ENCODE measurements around the gene GPR27. TPM values are rescaled to one million over a fixed set of nuclear protein-coding genes. Genes with fewer than 3 reads are reported as not detected.

The GPR27 gene, protein sequence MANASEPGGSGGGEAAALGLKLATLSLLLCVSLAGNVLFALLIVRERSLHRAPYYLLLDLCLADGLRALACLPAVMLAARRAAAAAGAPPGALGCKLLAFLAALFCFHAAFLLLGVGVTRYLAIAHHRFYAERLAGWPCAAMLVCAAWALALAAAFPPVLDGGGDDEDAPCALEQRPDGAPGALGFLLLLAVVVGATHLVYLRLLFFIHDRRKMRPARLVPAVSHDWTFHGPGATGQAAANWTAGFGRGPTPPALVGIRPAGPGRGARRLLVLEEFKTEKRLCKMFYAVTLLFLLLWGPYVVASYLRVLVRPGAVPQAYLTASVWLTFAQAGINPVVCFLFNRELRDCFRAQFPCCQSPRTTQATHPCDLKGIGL
- not detected in 2 replicates for total RNA-seq
- not detected for polyA plus RNA-seq (2012)

GRCh38 chr3:71753701-71754609 lies at the start of gene GPR27:
TSS of gene GPR27 (plus strand) at chr3:71753855. CDS start at chr3:71754050, 195 bp downstream.
- DNase-seq (ENCODE audit: low read depth): peak; percentile 2

DNA sequence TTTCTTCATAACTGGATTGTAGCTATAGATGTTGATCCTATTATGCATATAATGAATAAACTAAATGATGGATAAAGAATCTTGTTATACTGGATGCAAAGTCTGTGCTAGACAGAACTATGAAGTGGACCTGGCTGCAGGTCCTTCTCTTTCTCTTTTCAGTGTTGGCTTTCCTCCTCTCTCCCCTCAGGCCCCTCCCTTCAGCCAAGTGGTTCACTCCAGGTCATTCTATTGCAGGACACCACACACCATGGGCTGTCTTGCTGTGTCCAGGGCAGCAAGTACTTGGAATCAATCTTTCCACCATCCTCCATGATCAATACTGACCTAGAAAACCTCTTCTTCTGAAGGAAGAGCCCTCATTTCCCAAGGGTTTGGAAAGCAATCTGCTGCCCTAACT lies 48.7 kb upstream of the GPR27 start:
- no peak for DNase-seq (ENCODE audit: low read depth)

GRCh38 chr3:71705681-71706080 lies 48.0 kb upstream of the GPR27 start:
- no peak for DNase-seq (ENCODE audit: low read depth)

GRCh38 chr3:71707595-71707994 lies 46.1 kb upstream of the GPR27 start:
- DNase-seq (ENCODE audit: low read depth): no peak

DNA sequence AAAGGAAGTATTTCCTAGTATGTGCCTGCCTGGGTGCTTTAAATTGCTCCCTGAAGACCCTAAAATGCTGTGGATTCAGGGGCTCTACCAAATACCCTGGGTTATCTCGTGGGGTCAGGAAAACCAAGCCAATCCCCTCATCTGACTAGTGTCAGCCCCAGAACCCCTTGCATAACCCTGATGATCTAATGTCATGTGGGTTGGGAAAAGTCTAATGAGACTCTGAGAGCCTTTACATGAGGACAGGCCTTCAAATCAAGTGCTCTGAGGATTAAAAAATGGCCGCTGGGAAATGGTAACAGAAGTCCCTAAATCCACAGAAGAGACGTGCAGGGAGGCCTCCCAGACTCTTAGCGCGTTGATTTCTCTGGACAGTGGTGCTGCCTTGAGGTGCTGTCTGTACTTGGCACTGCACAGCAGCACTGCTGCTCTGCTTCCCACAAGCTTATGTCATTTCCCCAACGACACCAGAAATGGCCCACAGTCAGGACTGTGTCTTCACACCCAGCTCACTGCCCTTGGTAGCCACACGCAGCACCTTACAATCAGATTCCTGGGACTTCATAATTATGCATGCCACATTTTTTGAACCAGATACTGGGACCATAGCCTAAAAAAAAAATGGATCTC lies 45.1 kb upstream of the GPR27 start:
- no peak for DNase-seq (ENCODE audit: low read depth)

DNA sequence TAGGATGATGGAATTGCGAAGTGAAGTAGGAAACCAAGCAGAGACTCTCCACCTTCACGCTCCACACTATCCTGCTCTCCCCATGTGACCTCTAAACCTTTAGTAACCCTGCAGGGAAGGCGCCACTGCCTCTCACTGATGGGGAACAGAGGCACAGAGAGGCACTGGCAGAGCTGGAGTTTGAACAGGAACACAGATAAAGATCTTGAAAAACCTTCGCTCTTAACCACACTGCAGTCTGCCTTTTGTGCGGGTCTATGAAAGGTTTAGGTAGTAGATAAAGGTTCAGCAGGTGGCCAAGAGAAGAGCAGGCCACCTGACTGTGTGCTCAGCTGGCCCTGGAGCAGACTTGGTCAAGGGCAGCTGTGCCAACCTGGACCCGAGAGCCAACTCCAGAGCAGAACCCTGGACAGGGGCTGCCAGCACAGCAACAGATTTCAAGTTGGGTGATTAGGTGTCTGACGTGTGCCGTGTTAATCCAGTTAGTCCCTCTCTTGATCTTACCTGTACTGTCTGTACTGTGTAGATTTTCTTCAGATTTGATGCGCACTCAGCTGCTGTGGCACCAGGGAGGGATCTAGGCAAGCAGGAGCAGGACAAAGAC lies 43.6 kb upstream of the GPR27 start:
- DNase-seq (ENCODE audit: low read depth): no peak

DNA sequence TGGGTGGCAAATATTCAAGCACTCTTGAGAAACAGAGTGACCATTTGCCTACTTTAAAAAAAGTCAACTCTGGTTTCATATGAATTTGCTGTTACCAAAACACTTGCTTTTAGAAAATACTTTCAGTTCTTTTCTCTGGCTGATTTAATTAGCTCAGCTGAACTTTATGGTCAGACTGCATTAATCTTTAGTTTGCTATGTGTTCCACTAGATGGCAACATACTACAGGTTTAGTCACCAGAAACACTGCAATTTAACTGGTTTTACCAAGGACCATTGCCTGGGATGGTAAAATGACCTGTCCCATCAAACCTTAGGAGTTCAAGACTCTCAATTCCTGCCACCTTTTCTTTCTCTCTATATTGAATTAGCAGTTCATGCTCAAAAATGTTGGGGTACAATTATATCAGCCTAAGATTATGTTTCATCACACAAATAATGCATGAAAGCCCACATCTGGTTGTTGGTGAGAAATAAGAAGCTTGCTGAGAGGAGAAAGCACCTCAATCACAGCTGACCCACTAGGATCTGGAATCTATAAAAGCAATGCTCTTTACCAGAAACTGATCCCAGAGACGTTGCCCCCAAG lies 42.7 kb upstream of the GPR27 start:
- DNase-seq (ENCODE audit: low read depth): peak; percentile 49

DNA sequence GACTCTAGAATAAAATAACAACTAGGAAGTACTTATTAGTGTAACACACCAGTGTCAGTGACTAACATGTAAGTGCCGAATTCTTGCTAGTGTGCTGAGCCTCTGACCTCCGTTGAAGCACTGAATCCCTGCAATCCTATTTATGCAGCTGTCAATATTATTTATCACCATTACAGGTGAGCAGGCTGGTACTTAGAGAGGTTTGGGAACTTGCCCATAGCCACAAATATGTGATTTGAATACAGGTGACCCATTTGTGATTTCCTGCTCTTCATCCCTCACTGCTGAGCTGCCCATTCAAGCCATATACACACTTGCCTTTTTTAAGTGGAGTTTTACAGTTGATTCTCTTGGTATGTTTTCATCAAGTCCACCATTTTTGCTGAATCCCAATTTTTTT lies 40.6 kb upstream of the GPR27 start:
- DNase-seq (ENCODE audit: low read depth): no peak

DNA sequence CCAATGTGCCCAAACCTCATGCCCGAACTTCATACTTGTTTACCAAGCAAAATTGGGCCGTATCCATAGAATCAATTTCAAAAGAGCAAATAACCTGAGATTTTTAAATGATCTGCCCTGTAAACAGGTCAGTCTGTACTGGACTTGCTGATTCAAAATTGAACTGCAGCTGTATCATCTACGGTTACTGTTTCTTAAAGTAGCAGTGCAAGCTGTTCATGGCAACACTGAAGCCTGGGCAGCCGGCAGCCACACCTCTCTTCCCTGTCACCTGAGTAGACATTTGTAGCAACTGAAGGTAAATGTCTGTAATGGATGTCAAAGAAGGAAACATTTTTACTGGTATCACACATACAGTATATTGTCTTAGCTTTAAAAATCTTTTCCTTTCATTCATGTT lies 39.1 kb upstream of the GPR27 start:
- no peak for DNase-seq (ENCODE audit: low read depth)

- no peak for DNase-seq (ENCODE audit: low read depth)
Observed at GRCh38 chr3:71718072-71718471, 35.6 kb upstream of the GPR27 start.

GRCh38 chr3:71721002-71721401 lies 32.7 kb upstream of the GPR27 start:
- no peak for DNase-seq (ENCODE audit: low read depth)

DNA sequence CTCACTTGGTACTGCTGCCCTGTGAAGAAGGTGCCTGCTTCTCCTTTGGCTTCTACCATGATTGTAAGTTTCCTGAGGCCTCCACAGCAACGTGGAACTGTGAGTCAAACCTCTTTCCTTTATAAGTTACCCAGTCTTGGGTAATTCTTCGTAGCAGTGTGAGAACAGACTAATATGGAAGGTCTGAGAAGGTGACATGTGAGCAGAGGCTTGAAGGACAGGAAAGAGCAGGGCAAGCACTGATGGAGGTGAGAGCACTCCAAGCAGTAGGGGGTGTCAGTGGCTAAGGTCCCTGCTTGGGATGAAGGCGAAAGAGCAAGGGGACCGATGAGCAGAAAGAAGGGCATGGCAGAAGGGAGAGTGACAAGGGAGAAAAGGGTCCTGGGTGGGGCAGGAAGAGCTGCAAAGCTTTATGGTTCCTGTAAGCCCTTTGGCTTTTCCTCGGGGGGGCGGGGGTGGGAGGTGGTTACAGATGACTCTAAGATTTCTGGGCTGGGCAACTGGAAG lies 32.0 kb upstream of the GPR27 start:
- DNase-seq (ENCODE audit: low read depth): no peak

DNA sequence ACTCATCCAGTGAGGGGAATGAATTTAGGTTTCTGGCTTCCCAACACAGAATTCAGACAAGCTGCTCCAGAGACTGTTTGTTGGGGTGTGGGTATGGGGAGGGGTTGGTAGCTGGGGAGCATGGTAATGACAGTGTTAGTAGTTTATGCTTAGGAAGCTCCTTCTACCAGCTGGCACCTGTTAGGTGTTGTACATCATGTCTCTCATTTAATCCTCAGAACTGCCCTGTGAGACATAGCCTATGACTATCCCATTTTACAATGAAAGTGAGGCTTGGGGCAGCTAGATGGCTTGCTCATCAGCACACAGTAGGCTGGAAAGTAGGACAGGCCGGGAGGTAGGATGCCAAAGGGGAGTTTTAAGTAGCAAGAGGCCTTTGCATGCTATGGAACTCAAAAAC lies 31.0 kb upstream of the GPR27 start:
- DNase-seq (ENCODE audit: low read depth): no peak

DNA sequence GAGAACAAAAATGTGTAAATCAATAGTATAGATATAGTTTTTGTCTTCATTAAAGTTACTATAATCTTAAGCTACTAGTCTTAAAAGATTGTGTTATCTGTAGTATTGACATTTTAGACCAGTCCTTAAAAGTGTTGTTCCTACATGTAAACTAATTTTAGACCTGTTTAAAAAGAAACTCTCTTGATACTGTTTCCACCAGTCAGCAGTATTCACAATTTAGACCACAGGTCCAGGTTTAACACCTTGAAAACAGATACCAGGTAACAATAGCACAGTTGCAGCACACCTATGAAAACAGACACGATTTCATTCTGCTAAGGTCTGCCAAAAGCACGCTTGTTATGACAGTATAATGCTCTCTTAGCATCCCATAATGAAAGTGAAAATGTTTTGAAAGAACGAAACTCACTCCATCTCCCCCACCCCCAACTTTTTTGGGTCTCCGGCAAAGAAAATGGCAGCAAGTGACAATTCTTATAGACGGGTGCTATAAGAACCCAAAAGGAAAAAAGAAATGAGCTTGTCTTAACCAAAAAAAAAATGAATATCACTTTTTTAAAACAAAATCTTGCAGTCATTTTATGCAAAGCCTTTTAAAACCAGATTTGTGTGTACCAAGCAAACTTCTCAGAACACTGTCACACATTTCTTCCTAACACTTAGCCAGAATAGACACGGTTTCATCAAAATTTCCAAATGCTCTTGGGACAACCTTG lies 30.0 kb upstream of the GPR27 start:
- DNase-seq (ENCODE audit: low read depth): no peak

GRCh38 chr3:71724171-71724453 lies 29.5 kb upstream of the GPR27 start:
- DNase-seq (ENCODE audit: low read depth): no peak

GRCh38 chr3:71724584-71725270 lies 28.9 kb upstream of the GPR27 start:
- DNase-seq (ENCODE audit: low read depth): peak; percentile 36

DNA sequence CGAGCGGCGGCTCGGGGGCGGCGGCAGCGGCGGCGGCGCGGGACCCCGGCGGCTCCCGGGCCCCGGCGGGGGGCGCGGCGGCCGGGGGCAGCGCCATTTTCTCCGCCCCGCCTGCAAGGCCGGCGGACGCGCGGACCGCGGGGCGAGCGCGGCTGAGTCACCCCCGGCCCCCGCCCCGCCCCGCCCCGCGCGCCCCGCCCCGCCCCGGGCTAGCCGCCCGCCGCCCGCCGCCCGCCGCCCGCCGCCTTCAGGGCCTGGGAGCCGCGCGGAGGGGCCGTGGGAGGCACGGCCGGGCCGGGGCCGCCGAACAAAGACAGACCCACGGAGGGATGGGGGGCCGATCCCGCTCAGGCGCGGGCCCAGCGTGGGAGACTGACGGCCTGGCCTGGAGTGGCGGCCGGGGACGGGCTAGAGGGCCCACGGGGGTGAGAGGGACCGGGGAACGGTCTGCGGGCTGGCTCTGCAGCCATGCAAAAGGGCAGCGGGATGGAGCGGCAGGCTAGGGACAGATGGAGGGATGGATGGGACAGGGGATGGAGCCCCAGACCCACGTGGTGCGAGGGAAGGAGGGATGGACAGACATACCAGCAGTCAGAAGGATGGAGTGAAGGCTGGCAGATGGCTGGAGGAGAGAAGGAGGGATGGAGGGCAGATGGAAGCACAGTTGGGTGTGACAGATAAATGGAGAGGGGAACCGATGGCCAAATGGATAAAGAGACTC lies 28.2 kb upstream of the GPR27 start, which contains the start of gene EIF4E3:
Gene EIF4E3, minus strand, starts transcription at position 132 of the 721 bp plus-strand sequence. Its CDS starts 35 bp downstream, at position 97.
- DNase-seq (ENCODE audit: low read depth): peak; percentile 25

GRCh38 chr3:71726146-71726545 lies 27.5 kb upstream of the GPR27 start:
- no peak for DNase-seq (ENCODE audit: low read depth)

Data from myocyte (in vitro differentiated cells).